ENCODE measurements around the gene CMTM8. TPM values are rescaled to one million over a fixed set of nuclear protein-coding genes. Genes with fewer than 3 reads are reported as not detected.

CMTM8 gene
- total and polyA plus RNA-seq, 2 of the 8 experiments (the other 6 are each of a cell fraction or from before 2014, with no cell fraction given) = 10.5 to 22.4 TPM

DNA sequence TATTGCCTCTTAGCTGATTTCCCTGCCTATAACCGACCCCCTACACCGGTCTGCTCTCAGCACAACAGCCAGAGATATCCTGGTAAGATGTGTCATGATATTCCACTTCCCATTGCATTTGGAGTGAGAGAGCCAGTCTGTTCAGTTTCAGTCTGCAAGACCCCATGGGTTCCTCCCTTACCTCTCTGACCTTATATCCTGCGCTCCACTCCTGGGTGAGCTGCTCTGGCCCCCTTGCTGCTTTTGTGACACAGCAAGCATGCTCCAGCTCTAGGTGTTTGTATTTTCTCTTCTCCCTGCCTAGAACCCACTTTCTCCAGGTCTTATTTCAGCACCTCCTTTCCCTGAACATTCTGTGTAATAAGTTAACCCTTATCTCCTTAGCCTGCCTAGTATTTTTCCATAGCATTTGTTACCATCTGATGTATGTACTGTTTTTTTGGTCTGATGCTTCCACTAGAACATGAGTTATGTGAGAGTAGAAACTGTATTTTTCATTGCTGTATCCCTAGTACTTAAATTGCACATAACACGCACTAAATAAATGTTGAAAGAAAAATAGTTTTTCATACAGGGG, 44.2 kb downstream of the CMTM8 start:
- ChIA-PET POLR2A (ENCODE audit: partially characterized antibody) (no interaction called here), CTCF (ENCODE audit: partially characterized antibody) (interaction anchor here (1.0 to 1.2 kb wide), 2 partner anchors 10 to 12 kb away, joined by 3 to 6 read pairs; no protein-coding TSS in a partner anchor)

More for the DNA sequence above, 44.2 kb downstream of the CMTM8 start:
- TF ChIP-seq BCL11A (IDR thresholded peaks at IDR 0.05; ENCODE audit: low read depth in 2 of 2, low read length in 2 of 2) (no peak), RFX5 (IDR thresholded peaks at IDR 0.05; ENCODE audit: borderline replicate concordance, low read depth, low read length) (no peak), JUN (IDR thresholded peaks at IDR 0.05; ENCODE audit: low read depth, low read length) (no peak)
- no peak for DNase-seq (ENCODE audit: low read depth in 1 of 2, low spot score in 2 of 2)
- no peak overlapping the region for H3K14ac ChIP-seq (ENCODE audit: insufficient read length)
- 0 out of 2 replicates have a peak, but pooled peaks cover 2% of the 10 kb centered on the region for H3K23me2 ChIP-seq (ENCODE audit: low read depth, low read length)
- no peaks in the 10 kb centered on the region for H3K27me3 ChIP-seq (replicated peaks in 1 of 4; ENCODE audit: control insufficient read depth in 3 of 4, extremely low read depth in 1 of 4, insufficient read depth in 3 of 4, low read length in 3 of 4)
- H3K56ac ChIP-seq (replicated peaks; ENCODE audit: insufficient read length, low read depth, low read length) = no peak overlapping the region
- no peak overlapping the region for H3K4ac ChIP-seq (replicated peaks; ENCODE audit: insufficient read length, low read depth, low read length)
- no peak overlapping the region for H3K4me3 ChIP-seq (ENCODE audit: extremely low read depth in 1 of 4, insufficient read depth in 2 of 4, low read depth in 3 of 4, low read length in 4 of 4)
- WGBS, 2 experiments (ENCODE audit: extremely low coverage in 1 of 2, insufficient coverage in 1 of 2, insufficient read length in 1 of 2, insufficient replicate concordance in 2 of 2, low coverage in 1 of 2, low lambda C conversion rate in 2 of 2, missing lambda C conversion rate in 1 of 2) = 82% methylated on average over 4 of the region's 4 CpGs; no CpG with 5 or more reads in 1 of the 2 experiments
- no peaks in the 10 kb centered on the region for H4K20me1 ChIP-seq (replicated peaks in 1 of 2; ENCODE audit: control insufficient read depth in 1 of 2, insufficient read depth in 2 of 2, low read length in 2 of 2)
- 0 out of 2 replicates have a peak, but pooled peaks cover 4% of the 10 kb centered on the region for H3K79me1 ChIP-seq (ENCODE audit: low read depth, low read length)
- no peak overlapping the region for H3K18ac ChIP-seq (ENCODE audit: extremely low read depth, low read length)
- H2AFZ ChIP-seq (ENCODE audit: low read length) = no peak overlapping the region
- H3K27ac ChIP-seq (ENCODE audit: low read depth, low read length) = no peak overlapping the region
- no peak overlapping the region for H4K8ac ChIP-seq (ENCODE audit: extremely low read depth, insufficient read depth, low read length)
- H2BK20ac ChIP-seq (ENCODE audit: low read length) = no peak overlapping the region
- no peak overlapping the region for H3K23ac ChIP-seq (ENCODE audit: insufficient read length)
- no peaks in the 10 kb centered on the region for H3K36me3 ChIP-seq (ENCODE audit: control insufficient read depth in 2 of 4, insufficient read depth in 4 of 4, low read length in 3 of 4)
- H2AK5ac ChIP-seq (ENCODE audit: low read depth, low read length) = no peak overlapping the region
- H2BK120ac ChIP-seq (replicated peaks; ENCODE audit: low read depth, low read length) = no peak overlapping the region
- no peak overlapping the region for H2BK5ac ChIP-seq (ENCODE audit: low read depth, low read length)
- no peaks in the 10 kb centered on the region for H3K9me3 ChIP-seq (ENCODE audit: insufficient read depth in 2 of 2, low read depth in 1 of 2, low read length in 1 of 2)
- 0 out of 7 replicates have a peak, but pooled peaks cover 0 to 2% (median 0%) of the 10 kb centered on the region in 4 experiments for H3K4me1 ChIP-seq (replicated peaks in 1 of 4; ENCODE audit: control insufficient read depth in 3 of 4, insufficient read depth in 4 of 4, low read length in 3 of 4)
- H4K5ac ChIP-seq (ENCODE audit: insufficient read length, low read depth, low read length) = no peak overlapping the region
- H2BK12ac ChIP-seq (ENCODE audit: low read depth, low read length) = no peak overlapping the region
- no peak for FAIRE-seq
- H2BK15ac ChIP-seq (ENCODE audit: low read length) = no peak overlapping the region
- H3K79me2 ChIP-seq (ENCODE audit: control insufficient read depth in 1 of 2, insufficient read depth in 2 of 2, low read length in 2 of 2) = no peaks in the 10 kb centered on the region
- H4K91ac ChIP-seq (replicated peaks; ENCODE audit: insufficient read length, low read length) = no peak overlapping the region
- no peak overlapping the region for H3K4me2 ChIP-seq (ENCODE audit: insufficient read depth in 1 of 2, low read depth in 2 of 2, low read length in 2 of 2)
- H3K9ac ChIP-seq (replicated peaks in 1 of 4; ENCODE audit: extremely low read depth in 1 of 4, low read depth in 3 of 4, low read length in 3 of 4) = no peak overlapping the region
